ENCODE measurements around the gene ACADM. TPM values are rescaled to one million over a fixed set of nuclear protein-coding genes. Genes with fewer than 3 reads are reported as not detected.
"Not testable (repeated sequence)": the region's sequence is repeated elsewhere in the genome, so short reads cannot be mapped to it uniquely, and the experiment has no call there.

Gene ACADM

GRCh38 chr1:75810113-75810512 is 85.6 kb downstream of the ACADM start:
- H4K5ac ChIP-seq (ENCODE audit: low read length); H3K18ac ChIP-seq (ENCODE audit: low read length); H2BK5ac ChIP-seq (ENCODE audit: low read length); H3K4me2 ChIP-seq (ENCODE audit: low read length); H3K27ac ChIP-seq (ENCODE audit: low read depth, low read length); H3K56ac ChIP-seq (ENCODE audit: low read length); H2AK5ac ChIP-seq (ENCODE audit: low read length); DNase-seq; H2BK15ac ChIP-seq (replicated peaks; ENCODE audit: low read depth); H3K4me3 ChIP-seq (ENCODE audit: low read length); H4K8ac ChIP-seq (ENCODE audit: low read depth, low read length); H3K27me3 ChIP-seq (ENCODE audit: insufficient read depth, low read length, poor library complexity); H3K36me3 ChIP-seq (ENCODE audit: control insufficient read depth, insufficient read depth, low read length); H3K23ac ChIP-seq (ENCODE audit: low read length); H2BK120ac ChIP-seq (ENCODE audit: low read depth, low read length); H3K4ac ChIP-seq (ENCODE audit: low read depth, low read length); H3K79me2 ChIP-seq (ENCODE audit: control insufficient read depth, insufficient read depth, low read length); H3K9ac ChIP-seq (ENCODE audit: low read length); H3K79me1 ChIP-seq (ENCODE audit: low read length); H3K4me1 ChIP-seq (ENCODE audit: control insufficient read depth, low read depth, low read length): not testable (repeated sequence)
- WGBS (ENCODE audit: extremely low coverage, insufficient coverage, low lambda C conversion rate): no CpG with 5 or more reads among the region's 3 CpGs

GRCh38 chr1:75811211-75811981 is 86.9 kb downstream of the ACADM start:
- Histone ChIP-seq H3K56ac (ENCODE audit: low read length) (no peak overlapping the region), H3K79me2 (ENCODE audit: control insufficient read depth, insufficient read depth, low read length) (no peaks in the 10 kb centered on the region), H3K4me1 (ENCODE audit: control insufficient read depth, low read depth, low read length) (no peaks in the 10 kb centered on the region)

GRCh38 chr1:75812065-75812464 is 87.6 kb downstream of the ACADM start:
- Histone ChIP-seq H3K4me3 (ENCODE audit: low read length) (no peak overlapping the region), H3K27ac (ENCODE audit: low read depth, low read length) (no peak overlapping the region), H2BK120ac (ENCODE audit: low read depth, low read length) (no peak overlapping the region), H3K18ac (ENCODE audit: low read length) (no peak overlapping the region), H3K9ac (ENCODE audit: low read length) (no peak overlapping the region), H3K79me1 (ENCODE audit: low read length) (no peaks in the 10 kb centered on the region), H3K27me3 (ENCODE audit: insufficient read depth, low read length, poor library complexity) (no peaks in the 10 kb centered on the region), H3K4me1 (ENCODE audit: control insufficient read depth, low read depth, low read length) (no peaks in the 10 kb centered on the region), H3K79me2 (ENCODE audit: control insufficient read depth, insufficient read depth, low read length) (no peaks in the 10 kb centered on the region), H3K36me3 (ENCODE audit: control insufficient read depth, insufficient read depth, low read length) (no peaks in the 10 kb centered on the region), H3K4ac (ENCODE audit: low read depth, low read length) (no peak overlapping the region), H4K8ac (ENCODE audit: low read depth, low read length) (no peak overlapping the region), H2BK15ac (replicated peaks; ENCODE audit: low read depth) (no peak overlapping the region), H2BK5ac (ENCODE audit: low read length) (no peak overlapping the region), H3K56ac (ENCODE audit: low read length) (no peak overlapping the region), H2AK5ac (ENCODE audit: low read length) (no peak overlapping the region), H3K23ac (ENCODE audit: low read length) (no peak overlapping the region), H4K5ac (ENCODE audit: low read length) (no peak overlapping the region), H3K4me2 (ENCODE audit: low read length) (no peak overlapping the region)
- WGBS (ENCODE audit: extremely low coverage, insufficient coverage, low lambda C conversion rate): no CpG with 5 or more reads among the region's 3 CpGs
- DNase-seq: no peak

More at GRCh38 chr1:75811211-75811981, 86.9 kb downstream of the ACADM start:
- H2AK5ac ChIP-seq (ENCODE audit: low read length): no peak overlapping the region
- H3K79me1 ChIP-seq (ENCODE audit: low read length): no peaks in the 10 kb centered on the region
- DNase-seq: no peak
- no peak overlapping the region for H2BK5ac ChIP-seq (ENCODE audit: low read length)
- H3K27ac ChIP-seq (ENCODE audit: low read depth, low read length): no peak overlapping the region
- H3K4me2 ChIP-seq (ENCODE audit: low read length): no peak overlapping the region
- WGBS (ENCODE audit: extremely low coverage, insufficient coverage, low lambda C conversion rate): no CpG with 5 or more reads among the region's 1 CpG
- no peak overlapping the region for H4K8ac ChIP-seq (ENCODE audit: low read depth, low read length)
- H3K4ac ChIP-seq (ENCODE audit: low read depth, low read length): no peak overlapping the region
- no peaks in the 10 kb centered on the region for H3K36me3 ChIP-seq (ENCODE audit: control insufficient read depth, insufficient read depth, low read length)
- H3K23ac ChIP-seq (ENCODE audit: low read length): no peak overlapping the region
- no peak overlapping the region for H2BK120ac ChIP-seq (ENCODE audit: low read depth, low read length)
- H3K18ac ChIP-seq (ENCODE audit: low read length): no peak overlapping the region
- H4K5ac ChIP-seq (ENCODE audit: low read length): no peak overlapping the region
- H2BK15ac ChIP-seq (replicated peaks; ENCODE audit: low read depth): no peak overlapping the region
- H3K4me3 ChIP-seq (ENCODE audit: low read length): no peak overlapping the region
- no peaks in the 10 kb centered on the region for H3K27me3 ChIP-seq (ENCODE audit: insufficient read depth, low read length, poor library complexity)
- H3K9ac ChIP-seq (ENCODE audit: low read length): no peak overlapping the region

Small RNA genes within 50 kb of the gene (small RNA-seq; reads per million reads assigned to genes)
- gene SNORD45A (ENCODE audit: insufficient read depth) (not detected), gene SNORD45B (ENCODE audit: insufficient read depth) (not detected), gene SNORD45C (ENCODE audit: insufficient read depth) (not detected)

All from mesendoderm (in vitro differentiated cells).